Activated CD4-positive, CD25-positive, alpha-beta regulatory T cell treated with anti-CD3 and anti-CD28 coated beads, Interleukin-2, amount 50 U/mL, for 72 hours (primary cell): ENCODE data around the gene USF2.
A peak's percentile ranks its signal among the peaks of the same experiment; 100 is the strongest.

Source experiments
- DNase-seq: peaks from one replicate; pipeline ENCODE4 v3.0.0; 2021

The USF2 gene

DNA sequence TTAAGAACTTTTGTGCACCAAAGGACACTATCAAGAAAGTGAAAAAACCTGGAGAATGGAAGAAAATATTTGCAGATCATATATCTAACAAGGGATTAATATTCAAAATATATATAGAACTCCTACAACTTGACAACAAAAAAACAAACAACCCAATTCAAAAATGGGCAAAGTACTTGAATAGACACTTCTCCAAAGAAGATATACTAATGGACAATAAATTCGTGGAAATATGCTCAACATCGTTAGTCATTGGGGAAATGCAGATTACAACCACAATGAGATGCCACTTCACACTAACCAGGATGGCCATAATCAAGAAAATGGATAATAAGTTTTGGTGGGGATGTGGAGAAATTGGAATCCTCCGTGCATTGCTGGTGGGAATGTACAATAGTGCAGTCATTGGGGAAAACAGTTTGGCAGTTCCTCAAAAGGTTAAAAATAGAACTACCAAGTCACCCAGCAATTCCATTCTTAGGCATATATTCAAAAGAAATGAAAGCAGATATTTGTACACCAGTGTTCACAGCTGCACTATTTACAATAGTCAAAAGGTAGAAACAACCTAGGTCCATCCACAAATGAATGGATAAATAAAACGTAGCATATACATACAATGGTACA, 22.2 kb upstream of the USF2 start:
- no peak for DNase-seq

DNA sequence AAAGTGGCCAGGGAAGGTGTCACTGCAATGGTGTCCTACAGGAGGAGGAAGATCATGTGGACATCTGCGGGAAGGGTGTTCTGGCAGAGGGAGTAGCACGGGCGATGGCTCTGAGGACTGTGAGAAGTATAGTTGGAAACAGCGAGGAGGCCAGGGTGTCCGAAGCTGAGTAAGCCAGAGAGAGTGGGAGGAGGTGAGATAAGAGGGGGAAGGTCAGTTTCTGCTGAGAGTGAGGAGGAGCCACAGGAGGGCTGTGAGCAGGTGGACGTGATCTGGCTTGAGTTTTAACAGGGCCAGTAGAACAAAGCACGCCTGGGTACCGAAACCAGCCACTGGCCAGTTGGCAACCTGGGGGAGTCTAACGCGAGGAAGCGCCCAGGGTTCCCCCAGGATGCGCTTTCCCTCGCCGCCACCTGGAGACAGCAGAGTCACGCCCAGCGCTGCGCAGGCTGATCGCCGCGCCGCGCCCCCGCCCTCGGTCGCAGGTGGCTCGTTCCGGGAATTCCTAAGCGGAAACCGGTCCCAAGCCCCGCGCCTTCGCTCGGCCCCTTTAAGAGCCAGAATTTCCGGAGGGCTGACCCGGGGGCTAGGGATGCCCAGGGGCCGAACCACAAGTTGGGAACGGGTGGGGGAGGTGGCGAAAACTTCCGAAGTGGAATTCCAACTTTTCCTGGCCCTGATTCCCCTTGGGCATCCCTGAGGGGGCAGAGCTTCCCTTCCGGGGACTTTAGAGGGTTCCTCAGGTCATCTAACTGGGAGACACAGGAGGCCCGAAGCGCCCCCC, 21.0 kb upstream of the USF2 start:
- DNase-seq: peak; percentile 59

DNA sequence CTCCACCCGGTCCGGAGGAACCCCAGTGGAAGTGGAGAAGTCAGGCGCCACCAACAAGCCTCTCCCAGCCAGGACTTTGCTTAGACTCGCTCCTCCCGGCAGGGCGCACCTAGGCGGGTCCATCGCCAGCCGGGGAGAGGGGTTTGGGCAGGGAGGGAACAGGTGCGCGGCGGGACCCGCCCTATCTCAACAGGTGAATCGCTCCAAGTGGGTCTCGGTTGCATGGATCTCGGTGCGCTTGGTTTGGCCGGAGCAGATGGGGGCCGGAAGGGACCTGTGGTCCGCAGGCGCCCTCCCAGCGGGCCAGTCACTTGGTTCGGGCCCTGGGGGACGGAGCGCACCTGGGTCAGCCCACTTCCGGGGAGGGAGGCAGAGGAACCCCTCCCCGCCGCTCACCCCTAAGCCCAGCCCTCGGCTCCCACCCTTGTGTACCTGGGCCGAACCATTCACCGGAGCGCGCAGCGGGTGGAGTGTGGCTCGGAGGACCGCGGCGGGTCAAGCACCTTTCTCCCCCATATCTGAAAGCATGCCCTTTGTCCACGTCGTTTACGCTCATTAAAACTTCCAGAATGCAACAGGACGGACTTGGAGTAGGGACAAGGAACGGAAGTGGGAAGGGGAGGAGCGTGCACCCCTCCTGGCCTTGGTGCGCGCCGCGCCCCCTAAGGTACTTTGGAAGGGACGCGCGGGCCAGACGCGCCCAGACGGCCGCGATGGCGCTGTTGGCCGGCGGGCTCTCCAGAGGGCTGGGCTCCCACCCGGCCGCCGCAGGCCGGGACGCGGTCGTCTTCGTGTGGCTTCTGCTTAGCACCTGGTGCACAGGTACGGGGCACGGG, 20.2 kb upstream of the USF2 start, which contains the start of gene LSR:
LSR (plus strand) TSS at position 693 of the 836 bp plus-strand sequence; CDS start at position 714, 21 bp downstream.
- peak; percentile 77 for DNase-seq

DNA sequence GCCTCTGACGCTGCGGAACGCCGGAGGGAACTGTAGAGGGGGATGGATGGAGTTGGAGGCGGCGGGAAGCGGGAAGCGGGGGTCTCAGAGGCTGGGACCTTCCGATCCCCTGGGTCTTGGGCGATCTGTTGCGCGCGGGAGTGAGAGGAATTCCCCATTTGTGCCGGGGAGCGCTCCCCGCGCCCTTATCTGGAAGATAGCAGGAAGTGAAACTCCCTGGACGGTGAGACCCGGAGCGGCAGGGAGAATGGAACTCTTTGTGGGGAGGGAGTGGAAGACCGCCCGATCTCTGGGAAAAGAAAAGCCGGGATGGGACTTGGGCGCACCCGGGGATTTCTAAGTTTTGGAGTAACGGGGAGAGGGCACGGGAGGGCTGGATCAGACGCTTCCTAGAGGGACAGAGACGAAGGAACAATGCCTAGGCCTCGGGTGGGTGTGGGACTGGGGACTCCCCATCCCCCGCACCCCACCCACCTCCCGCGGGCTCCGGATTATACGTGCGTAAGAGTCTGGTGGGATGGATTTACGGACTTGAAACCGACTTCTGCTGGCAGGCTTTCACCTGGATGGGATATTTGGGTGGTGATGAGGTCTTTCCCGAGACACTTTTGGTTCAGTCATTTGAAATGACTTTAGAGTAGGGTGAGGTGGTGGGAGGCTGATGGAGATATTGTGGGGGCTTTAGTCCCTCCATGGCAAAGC, 19.5 kb upstream of the USF2 start:
- DNase-seq: peak; percentile 31

DNA sequence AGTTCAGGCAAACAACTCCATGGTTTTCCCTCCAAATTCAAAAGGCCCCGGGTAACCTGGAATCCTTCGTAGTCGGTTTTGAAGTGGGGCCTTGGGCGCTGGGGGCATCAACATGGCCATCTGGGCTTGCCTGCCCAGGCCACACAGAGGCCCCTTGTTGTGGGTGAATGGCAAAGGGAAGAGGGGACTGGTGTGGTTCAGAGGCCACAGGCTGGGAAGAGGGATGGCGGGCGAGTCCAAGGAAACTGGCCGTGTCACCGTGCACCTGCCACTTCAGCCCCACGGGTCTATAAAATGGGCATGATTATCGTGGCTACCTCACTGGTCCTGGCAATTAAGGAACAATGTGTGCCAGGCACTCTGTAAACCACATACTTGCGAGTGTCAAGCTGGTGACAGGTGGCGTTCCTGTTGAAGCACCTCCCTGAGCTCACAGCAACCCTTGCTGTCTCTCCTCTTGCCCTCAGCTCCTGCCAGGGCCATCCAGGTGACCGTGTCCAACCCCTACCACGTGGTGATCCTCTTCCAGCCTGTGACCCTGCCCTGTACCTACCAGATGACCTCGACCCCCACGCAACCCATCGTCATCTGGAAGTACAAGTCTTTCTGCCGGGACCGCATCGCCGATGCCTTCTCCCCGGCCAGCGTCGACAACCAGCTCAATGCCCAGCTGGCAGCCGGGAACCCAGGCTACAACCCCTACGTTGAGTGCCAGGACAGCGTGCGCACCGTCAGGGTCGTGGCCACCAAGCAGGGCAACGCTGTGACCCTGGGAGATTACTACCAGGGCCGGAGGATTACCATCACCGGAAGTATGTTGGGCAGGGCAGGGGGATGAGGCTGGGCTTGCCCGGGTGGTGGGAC, 18.7 kb upstream of the USF2 start:
- peak; percentile 25 for DNase-seq

DNA sequence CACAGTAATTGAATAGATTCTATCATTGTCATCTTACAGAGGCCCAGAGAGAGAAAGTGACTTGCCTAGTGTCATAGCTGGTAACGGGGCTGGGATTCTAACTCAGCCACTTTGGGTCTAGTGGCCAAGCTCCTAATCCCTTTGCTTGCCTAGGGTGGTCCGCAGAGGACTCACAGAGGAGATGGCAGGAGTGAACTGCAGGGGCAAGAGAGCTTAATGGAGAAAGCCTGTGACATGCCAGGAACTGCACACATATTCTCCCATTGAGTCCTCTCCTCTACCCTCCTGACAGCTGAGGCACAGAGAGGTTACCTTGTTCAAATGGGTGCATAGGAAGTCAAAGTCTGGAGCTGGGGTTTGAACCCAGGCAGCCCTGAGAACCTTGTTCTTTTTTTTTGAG, 17.3 kb upstream of the USF2 start:
- DNase-seq: no peak

DNA sequence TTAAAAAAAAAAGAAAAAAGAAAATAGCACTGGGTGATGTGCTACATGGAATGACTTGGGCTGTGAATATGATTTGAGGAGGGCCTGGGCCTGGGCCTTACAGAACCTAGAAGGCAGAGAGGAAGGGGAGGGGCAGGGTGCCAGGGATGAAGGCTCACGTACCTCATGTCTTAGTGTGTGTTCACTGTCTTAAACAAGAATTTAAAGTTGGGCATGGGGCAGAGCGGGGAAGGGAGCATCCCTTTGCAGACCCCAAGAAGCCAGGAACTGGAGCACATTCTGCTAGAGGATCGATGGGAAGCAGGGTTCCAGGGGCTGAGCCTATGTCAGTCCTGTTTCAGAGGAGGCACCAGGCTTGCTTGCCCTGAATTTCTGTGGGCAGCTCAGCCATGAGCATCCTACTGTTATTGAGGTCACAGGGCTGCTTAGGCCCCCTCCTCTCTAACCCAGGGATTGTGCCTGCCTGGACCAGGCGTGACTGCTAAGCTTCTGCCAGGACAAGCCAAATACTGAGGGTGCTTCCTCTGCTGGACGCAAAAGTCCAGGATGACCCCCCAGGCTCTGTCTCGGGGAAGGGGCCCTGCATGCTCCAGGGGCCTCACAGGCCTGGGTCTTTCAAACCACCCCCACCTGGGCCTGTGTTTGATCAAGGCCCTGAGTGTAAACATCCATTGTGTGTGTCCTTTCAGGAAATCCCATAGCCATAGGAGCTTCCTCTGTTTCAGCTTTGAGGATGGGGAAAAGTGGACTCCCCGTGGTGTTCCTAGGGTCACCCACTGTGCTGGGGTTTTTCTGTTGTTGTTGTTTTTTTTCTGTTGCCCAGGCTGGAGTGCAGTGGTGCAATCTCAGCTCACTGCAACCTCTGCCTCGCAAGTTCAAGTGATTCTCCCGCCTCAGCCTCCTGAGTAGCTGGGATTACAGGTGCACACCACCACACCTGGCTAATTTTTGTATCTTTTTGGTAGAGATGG, 15.2 kb upstream of the USF2 start:
- DNase-seq: peak; percentile 20

DNA sequence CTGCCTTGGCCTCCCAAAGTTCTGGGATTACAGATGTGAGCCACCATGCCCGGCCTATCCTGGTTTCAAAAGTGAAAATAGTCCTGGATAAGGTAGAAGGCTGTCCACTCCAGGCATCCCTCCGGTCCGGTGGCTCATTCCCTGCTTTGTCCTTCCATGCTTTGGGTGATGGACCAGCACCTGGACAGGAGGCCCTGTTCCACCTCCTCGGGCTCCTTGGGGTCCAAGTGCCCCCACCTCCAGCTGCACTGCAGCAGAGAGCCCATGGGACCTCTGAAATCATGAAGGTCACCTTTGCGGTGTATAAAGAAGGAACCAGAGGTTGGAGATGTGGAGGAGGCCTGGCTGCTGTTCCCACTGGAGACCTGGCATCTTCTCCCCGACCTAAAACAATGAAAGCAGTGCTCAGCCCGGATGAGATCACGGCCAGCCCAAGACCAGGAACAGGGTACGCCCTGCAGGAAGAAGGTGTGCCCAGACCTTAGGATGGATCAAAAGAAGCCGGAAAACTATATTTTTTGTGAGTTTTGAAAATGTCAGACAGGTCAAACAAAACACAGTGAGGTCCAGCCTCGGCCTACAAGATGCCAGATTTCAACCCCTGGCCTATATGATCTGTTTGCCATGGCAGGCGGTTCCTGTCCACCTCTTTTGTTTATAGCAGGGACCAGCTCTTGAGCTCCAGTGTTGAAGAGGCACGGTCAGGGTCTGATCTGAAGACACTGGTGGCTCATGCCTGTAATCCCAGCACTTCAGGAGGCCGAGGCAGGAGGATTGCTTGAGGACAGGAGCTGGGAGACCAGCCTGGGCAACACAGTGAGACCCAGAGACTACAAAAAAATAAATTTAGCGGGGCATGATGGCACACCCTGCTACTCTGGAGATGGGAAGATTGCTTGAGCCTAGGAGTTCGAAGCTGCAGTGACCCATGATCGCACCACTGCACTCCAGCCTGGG, 14.1 kb upstream of the USF2 start:
- DNase-seq: peak; percentile 22

DNA sequence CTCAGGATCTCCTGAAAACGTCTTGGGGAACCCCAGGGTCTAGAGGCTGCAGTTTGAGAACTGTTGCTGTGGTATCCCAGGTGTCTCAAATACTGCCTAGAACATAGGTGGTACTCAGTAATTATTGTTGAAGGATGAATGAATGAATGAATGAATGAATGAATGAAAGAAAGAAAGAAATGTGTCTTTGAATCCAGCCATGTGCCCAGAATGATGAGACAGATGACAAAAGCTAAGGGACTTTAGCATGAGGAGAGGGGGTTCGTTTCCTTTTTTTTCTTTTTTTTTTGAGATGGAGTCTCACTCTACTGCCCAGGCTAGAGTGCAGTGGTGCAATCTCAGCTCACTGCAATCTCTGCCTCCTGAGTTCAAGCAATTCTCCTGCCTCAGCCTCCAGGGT, 12.2 kb upstream of the USF2 start:
- peak; percentile 17 for DNase-seq

DNA sequence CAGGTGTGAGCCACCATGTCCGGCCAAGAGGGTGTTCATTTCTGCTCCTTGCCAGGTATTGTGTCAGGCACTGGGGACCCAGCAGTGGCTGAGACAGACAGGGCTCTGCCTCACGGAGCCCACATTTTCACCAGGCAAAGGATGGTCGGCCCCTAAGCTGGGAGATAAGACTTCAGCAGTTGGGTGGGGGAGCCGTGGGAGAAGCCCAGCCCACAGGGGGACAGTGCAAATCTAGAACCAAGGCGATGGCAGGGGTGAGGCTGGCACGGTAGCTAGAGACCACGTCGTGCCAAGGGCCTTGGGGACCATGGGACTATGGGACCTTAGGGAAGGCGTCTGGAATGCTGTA, 11.7 kb upstream of the USF2 start:
- DNase-seq: peak; percentile 17

DNA sequence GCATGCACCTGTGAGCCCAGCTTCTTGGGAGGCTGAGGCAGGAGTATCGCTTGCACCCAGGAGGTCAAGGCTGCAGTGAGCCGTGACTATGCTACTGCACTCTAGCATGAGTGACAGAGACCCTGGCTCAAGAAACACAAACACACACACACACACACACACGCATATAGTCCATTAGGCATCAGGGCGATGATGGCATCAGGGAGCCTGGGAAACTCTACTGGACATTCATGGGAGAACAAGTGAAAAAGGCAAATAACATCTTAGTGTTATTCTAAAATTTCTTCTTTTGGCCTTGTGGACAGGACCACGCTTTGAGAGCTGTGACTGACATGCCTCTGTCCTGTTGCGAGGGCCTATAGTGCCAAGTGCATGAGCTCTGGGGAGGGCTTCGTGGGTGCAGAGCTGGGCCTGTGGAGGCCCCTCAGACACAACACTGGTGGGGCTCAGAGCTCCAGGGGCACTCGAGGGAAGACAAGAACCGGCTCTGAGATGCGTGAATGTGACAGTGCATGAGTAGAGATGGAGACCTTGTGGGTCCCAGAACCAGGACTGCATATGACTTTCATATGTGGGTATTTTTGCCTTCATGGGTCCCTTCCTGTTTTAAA, 8.0 kb upstream of the USF2 start:
- DNase-seq: peak; percentile 14

DNA sequence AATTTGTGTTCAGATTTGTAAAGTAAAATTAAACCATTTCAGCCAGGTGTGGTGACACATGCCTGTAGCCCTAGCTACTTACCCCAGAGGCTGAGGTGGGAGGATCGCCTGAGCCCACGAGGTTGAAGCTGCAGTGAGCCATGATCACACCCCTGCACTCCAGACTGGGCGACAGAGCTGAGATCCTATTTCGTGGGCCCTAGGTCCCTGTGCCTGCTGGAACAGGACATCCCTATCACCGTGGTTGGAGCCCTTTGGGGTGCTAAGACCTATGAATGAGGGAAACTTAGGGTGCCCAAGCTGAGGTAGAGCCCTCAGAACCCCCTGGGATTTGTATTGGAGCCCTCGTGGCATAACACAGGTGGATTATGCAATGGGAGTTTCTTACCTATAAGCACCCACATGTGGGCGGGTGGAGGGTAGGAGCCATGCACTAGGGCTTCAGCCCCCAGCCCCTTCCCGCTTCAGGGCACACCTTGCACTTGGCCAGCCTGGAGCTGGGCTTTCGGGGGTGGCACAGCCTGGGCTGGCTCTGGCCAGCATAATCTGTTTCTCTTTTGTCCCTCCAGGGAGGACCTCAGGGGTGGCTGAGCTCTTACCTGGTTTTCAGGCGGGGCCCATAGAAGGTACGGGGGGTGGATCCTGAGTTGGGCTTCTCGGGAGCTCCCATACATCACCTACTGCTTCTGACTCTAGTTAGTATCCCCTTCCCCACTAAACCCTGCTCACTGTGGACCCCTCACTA, 7.2 kb upstream of the USF2 start:
- DNase-seq: peak; percentile 29

DNA sequence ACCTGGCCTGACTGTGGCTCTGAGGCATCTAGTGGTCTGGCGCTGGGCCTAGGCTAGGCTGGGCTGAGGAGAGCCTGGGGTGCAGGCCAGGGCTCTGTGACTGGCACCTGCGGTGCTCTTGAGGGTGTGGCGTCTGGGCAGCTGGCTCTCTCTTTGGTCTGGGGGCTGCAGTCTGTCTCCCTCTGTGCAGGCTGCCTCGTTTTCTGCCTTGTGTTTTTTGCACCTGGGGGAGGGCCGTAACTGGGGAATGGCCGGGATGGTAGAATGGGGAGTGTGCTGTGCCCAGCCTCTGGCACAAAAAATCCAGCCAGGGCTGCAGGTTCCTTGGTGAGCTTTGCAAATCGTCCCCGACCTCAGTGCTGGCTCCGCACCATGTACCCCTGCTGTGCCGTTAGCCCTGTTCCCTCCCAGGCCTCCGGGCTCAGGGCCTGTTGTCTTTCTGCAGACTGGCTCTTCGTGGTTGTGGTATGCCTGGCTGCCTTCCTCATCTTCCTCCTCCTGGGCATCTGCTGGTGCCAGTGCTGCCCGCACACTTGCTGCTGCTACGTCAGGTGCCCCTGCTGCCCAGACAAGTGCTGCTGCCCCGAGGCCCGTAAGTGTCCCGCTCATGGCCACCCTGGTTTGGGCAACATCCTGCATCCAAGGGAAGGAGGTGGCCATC, 6.5 kb upstream of the USF2 start:
- peak; percentile 28 for DNase-seq

DNA sequence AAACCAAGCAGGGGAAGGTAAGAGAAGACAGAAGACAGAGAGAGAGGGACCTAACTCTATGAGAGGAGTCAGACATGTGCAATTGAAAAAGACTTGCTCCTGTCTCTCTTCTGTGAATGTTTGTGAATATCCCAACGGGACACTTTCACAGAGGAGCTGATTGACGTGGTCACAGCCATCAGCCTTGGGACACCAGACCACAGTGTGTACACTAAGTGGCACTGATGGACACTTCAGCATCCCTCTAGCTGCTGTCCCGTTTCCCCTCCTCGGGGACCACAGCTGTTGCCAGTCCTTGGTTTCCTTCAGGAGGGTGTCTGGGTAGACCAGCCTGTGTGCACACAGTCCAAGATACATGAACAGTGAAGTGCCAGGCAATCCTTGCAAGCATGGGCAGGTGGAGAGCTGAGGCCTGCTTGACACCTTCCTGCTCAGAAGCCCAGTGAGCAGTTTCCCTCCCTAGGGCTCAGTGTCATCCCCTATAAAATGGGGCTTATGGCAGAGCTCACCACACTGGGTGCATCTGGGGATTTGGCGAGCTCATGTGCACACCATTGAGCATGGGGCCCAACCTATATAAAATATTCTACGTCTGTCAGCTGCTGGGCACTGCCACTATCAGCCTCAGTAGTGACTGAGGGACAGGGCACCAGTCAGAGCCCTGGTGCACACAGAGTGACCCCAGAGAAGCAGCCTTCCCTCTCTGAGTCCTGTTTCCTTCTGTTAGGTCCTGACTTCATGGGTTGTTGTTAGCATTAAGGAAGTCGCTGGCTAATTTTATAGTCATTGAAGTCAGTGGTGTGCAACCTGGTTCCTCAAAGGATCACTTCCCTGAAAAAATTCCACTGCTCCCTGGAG, 4.3 kb upstream of the USF2 start:
- peak; percentile 26 for DNase-seq

DNA sequence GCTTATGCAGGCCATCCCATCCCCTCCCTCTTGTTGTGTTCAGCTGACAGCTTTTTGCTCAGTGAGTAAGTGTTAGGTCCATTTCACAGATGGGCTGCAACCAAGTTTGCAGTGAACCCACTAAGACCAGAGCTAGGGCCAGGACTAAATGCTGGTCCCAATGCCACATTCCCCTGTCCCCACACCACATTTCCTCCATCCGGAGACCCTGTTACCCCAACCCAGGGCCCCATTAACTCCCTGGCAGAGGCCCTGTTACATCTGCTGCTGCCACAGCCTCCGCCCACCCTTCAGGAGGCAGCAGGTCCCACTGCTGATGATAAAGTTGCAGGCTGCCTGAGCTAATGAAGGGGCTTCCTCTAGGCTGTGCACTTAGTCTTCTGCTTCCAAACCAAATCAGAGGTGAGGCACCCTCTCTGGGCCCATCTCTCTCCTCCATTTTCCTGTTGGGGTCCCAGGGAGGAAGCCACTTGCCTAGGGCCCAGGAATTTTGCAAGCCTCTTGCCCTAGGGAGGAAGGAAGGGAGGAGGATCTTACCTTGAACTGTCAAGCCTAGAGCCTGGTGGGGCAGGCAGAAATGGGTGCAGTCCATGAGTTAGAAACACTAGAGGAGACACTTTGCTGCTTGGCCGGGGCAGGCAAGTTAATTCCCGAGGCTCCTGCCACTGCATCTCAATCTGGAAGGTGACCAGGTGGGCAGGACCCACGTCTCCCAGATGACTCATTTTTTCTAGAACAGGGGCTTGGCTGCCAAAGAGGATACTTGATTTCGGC, 3.4 kb upstream of the USF2 start:
- peak; percentile 23 for DNase-seq
